Hepatic stellate cell (primary cell): Measurements from ENCODE around the gene RRBP1.

Source experiments
- DNase-seq: peaks from one replicate; pipeline ENCODE4 v3.0.0; 2011; ENCODE audit warnings: low spot score

The RRBP1 gene

GRCh38 chr20:17633850-17634500, 48.1 kb downstream of the RRBP1 start:
- DNase-seq, result no peak

DNA sequence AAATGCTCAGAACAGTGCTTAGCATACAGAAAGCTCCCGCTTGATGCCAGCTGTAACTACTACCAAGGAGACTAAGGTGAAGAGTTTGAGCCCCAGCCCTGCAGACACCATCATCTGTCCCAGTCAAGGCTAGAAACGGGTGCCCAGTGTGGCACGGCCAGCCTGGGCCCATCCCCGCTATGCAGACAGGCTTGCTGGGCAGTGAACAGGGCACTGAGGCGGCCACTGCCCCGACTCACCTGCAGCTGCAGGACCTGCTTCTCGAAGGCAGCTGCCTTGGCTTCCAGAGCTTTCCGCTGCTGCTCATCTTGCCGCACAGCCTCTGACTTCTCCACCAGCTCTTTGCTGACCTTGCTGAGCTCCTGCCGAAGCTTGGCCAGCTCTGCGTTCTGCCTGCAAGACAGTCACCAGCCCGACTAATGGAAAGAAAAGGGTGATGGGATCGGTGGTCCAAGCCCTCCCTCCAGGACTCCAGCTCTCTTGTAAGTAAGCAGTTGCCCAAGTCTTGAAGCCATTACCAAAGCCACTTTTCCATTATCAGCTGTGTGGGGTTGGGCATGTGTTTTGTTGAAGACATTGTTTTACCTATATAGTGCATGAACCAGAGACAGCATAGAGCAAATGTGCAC, 48.7 kb downstream of the RRBP1 start:
- DNase-seq, result no peak

DNA sequence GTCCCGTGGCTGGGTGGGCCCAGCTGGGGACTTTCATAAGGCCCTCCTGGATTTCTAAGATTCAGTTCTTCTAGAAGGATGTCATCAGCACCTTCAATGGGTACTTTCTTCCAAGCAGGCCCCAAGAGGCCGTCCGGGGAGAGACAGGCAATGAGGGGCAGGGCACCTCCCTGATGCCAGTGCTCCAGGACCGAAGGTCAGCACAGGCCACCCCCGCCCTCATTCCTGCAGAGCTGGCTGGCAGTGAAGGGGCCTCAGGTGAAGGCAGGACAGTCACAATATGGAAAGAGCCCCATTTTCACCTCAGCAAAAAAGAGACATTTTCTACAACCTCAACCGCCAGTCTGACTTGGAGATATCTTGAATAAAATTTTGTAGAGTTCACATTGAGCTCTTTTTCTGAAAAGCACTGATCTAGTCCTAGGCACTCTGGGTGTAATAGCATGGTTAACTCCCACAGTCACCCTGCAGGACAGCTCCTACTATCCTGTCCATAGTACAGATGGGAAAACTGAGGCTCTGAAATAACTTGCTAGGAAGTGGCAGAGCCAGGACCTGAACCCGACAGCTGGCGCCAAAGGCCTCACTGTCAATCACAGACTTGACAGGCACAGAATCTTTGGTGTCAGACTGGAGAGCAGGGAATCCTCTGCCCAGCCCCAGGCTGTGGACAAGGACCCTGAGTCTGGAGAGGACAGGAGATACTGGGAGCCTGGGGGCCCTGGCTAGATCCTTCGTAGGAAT, 50.3 kb downstream of the RRBP1 start:
- no peak for DNase-seq

GRCh38 chr20:17630806-17631195, 51.2 kb downstream of the RRBP1 start:
- no peak for DNase-seq

DNA sequence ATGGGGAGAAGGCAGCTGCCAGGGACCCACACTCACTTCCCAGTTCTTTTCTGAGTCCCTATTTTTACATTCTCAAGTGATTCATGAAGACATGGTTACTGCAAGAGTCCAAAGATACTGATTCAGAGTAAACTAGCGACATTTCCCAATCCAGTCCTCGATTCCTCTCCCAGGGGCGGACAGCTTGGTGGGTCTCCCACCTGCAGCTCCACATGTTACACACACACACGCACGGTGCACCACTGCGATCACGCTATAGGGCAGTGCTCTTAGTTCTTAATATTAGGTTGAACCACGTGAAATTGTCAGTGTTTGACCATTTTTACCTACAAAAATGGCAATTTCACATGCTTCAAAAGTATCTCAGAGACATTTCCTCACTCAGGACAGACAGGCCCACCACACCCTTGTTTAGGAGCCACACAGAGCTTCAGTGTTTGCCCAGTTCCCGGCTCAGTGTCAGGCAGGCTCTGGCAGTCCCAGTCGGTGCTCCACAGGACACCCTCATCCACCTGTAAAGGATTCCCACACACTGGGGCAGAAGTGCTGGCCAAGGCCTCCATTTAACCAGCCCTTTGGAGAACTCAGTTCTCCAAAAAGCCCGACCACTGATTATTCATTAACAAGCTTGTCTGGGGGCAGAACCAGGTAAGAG, 51.8 kb downstream of the RRBP1 start:
- no peak for DNase-seq

DNA sequence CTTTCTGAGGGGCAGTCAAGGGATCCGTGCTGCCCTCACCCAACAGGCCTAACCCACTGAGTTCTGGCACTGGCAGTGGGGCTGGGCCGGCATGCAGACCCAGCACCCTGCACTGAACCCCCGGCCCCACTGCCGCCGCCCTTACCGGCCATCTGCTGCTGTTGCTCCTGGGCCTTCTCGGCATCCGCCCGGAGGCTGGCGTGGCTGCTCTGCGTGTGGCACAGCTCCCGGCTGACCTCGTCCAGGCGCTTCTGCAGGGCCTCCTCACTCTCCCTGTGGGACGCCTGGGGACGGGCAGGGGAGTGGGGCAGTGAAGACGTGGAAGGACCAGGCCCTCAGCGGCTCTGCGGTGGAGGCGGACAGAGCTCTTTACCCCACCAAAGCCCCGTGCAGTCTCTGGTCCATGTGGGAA, 52.4 kb downstream of the RRBP1 start:
- DNase-seq, result no peak

DNA sequence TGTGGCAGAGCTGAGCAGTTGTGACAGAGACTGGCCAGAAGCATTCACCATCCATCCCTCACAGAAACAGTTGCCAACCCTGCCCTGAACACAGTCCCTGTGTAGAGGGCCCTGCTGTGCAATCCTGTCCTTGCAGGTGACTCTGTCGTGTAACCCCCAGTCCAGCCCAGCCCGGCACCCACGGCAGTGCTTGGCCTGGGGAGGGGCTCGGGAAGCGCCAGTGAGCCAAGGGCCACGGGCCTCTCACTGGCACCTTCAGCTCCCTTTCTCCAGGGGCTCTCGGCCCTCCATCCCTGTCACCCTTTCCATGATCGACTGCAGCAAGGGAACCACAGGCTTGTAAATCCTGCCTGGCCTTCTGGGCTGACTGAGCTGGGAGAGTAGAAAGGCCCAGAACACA, 53.0 kb downstream of the RRBP1 start:
- no peak for DNase-seq

DNA sequence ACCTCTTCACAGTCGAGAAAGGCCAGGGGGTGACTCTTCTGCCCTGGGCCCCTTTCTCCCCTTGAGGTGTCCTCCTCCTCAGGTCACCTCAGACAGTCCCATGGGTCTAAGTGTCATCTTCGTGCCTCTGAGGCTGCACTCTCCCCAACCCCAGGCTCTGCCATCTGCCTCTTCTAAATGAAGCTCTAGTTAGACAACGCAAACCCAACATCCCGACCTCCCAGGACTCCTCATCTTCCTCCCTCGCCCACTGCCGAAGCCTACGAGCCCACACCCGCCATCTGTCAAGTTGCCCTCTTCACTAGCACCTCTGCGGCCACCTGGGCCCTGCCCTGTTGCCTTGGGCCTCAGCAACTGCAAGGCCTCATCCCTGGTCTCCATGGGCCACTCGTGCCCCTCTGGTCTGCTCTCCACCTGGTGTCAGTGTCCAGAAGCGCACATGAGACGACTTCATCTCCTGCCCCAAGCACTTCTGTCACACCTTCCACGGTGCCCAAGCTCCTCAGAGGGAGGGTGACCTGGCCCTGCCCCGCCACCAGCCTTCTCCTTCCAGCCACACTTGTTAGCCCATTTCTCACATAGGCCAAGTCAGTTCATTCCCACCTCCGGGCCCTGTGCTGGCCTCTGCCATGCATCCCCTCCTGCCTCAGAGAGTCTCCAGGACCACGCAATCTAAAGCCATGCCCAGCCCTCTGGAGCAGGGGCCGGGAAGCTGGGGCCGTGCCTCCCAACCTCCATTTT, 53.8 kb downstream of the RRBP1 start:
- DNase-seq, result no peak

- DNase-seq, result no peak
Observed at GRCh38 chr20:17627101-17627955, 54.7 kb downstream of the RRBP1 start.

- DNase-seq, result no peak
Observed at GRCh38 chr20:17626217-17627007, 55.6 kb downstream of the RRBP1 start.

DNA sequence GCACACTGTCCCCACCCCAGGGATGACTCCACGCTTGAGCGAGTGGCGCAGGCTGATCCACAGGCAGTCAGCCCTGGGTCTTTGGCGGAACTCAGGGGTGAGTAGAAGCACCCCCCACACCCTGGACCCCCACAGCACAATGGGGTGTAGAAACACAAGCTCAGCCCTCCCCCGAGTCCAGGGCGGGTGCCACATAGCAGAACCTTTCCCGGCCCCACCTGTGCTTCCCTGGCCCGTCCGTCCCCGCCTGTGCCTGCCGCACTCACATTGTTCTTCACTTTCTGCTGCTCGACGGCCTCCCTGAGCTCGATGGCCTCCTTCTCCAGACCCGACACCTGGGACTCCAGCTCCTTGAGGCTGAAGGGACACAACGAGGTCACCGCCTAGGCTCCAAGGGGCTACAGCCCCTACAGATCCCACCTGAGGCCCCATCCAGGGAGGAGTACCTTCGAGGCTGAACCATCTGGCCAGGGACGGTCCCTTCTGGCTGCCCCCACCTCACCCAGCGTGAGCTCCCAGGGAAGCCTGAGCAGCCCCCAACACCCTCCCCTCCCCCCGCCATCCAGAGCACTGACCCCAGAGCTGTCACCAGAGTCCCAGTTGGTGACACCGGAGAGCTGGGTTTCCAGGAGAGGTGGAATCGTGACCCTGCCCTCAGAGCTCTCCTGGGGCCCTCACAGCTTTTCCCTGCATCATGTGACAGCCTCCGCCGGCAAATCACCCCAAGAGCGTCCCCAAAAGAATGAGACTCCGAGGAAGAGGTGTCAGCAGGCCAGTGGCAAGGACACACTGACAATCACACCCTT, 56.6 kb downstream of the RRBP1 start:
- no peak for DNase-seq

- no peak for DNase-seq
Observed at GRCh38 chr20:17624551-17625245, 57.3 kb downstream of the RRBP1 start.

DNA sequence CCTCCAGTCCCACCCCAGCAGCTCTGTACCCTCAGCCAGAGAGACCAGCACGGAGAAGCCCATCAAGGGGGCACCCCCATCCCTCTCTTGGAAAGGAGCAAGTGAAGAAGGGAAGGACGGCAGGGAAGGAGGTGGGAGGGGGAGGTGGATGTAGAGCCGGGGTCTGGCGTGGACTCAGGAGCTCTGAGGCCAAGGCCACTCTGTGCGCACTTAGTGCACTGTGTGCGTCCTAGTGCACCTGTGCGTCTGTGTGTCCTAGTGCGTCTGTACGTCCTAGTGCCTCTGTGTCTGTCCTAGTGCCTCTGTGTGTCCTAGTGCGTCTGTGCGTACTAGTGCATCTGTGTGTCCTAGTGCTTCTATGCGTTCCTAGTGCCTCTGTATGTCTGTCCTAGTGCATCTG, 58.0 kb downstream of the RRBP1 start:
- no peak for DNase-seq

GRCh38 chr20:17622851-17623508, 59.1 kb downstream of the RRBP1 start:
- DNase-seq, result no peak

GRCh38 chr20:17622086-17622850, 59.8 kb downstream of the RRBP1 start:
- DNase-seq, result no peak

DNA sequence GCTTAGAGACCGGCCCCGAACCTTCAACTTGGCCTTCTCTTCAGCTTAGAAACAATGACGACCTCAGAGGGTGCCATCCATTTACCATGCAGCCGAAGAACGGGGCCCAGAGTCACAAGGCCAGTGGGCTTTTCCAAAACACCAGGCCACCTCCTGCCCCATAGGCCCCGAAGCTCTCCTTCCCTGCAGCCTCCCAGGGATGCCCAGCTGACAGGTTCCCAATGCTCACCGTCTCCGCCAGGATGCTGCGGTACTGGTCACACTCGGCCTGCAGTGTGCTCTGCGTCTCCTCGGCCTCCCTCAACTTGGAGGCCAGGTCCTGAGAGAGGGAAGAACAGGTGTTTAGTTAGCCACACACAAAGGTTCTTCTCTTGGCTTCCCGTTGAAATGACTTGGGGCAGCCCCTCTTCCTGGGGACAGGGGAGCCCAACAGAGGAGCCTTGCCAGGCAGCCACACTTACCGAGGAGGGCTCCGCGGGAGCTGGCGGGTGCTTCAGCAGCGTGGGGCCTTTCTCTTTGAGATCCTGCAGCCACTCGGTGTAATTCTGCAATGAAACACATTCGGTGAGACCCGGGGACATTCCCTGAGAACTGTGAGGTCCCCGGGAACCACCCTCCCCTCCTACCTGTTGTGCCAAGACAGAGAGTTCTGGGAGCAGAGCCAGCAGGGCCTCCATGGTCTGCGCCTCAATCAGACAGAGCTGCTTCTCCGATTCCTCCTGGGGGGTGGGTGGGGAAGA, 60.6 kb downstream of the RRBP1 start:
- no peak for DNase-seq
